Suprapubic skin (tissue), 3 donors: ENCODE measurements around the gene STX2.

Experiments used
- CTCF ChIP-seq, 2 donors: fragments of 200-600 bp in 1 of 2; fragments of 450-650 bp in 1 of 2; sonication (generic) in 1 of 2; IDR thresholded peaks; one replicate each; pipeline ENCODE4 v1.5.1; 2016 to 2019; ENCODE audit warnings: antibody characterized with exemption in 2 of 2, mild to moderate bottlenecking in 1 of 2, moderate library complexity in 1 of 2
- EP300 ChIP-seq: sonication (generic); formaldehyde crosslinking; IDR thresholded peaks from one replicate; pipeline ENCODE4 v1.6.1; 2017; ENCODE audit warnings: antibody characterized with exemption
- POLR2A ChIP-seq, 2 donors: fragments of 450-650 bp; IDR thresholded peaks; one replicate each; pipeline ENCODE4 v1.6.1; 2017; ENCODE audit warnings: antibody characterized with exemption in 2 of 2, mild to moderate bottlenecking in 2 of 2, moderate library complexity in 2 of 2

GRCh38 chr12:130743176-130743575, 95.9 kb downstream of the STX2 start:
- TF ChIP-seq CTCF (IDR thresholded peaks at IDR 0.05) = no peak
- no peak for TF ChIP-seq EP300
- no peak for TF ChIP-seq POLR2A (IDR thresholded peaks at IDR 0.05)
